IMR-90 (cell line): Measurements from ENCODE around the gene EHF. TPM values are rescaled to one million over a fixed set of nuclear protein-coding genes. Genes with fewer than 3 reads are reported as not detected.

Experiments
- ATAC-seq: fragments of 200-7000 bp; cut with Tn5 transposase; 2 replicates; pipeline ENCODE4 v1.9.1; 2020; ENCODE audit warnings: low read depth, mild to moderate bottlenecking, moderate library complexity
- BruUV-seq: library from RNA; stranded (reverse); fragments of 400-500 nt; replicated peaks from 2 replicates; lab custom pipeline; 2021; lab: Mats Ljungman, UMichigan
- CTCF ChIA-PET: fragments of 300-600 bp; formaldehyde crosslinking; extraction: SDS; loops from one replicate; lab custom pipeline; 2021; ENCODE audit warnings: antibody characterized with exemption; lab: Yijun Ruan, JAX
- POLR2A ChIA-PET: fragments of 300-600 bp; sonication (Branson Sonifier 250); formaldehyde crosslinking; loops from one replicate; lab custom pipeline; 2022; ENCODE audit warnings: antibody characterized with exemption; ENCODE audit not compliant: unreplicated experiment; lab: Charles Lee
- DNase-seq: peaks from one replicate; pipeline ENCODE4 v3.0.0; 2013
- H2AFZ ChIP-seq: replicated peaks from 2 replicates; pipeline ENCODE3; 2013; ENCODE audit warnings: low read length, mild to moderate bottlenecking; ENCODE audit not compliant: poor library complexity
- H2AK5ac ChIP-seq: 2 replicates; pipeline ENCODE4 v1.6.1; 2013; ENCODE audit warnings: low read depth, low read length, inconsistent platforms
- H2AK9ac ChIP-seq: replicated peaks from 2 replicates; pipeline ENCODE3; 2013; ENCODE audit warnings: mild to moderate bottlenecking, low read depth, low read length, moderate library complexity; ENCODE audit not compliant: poor library complexity
- H2BK120ac ChIP-seq: 2 replicates; pipeline ENCODE4 v1.6.1; 2013; ENCODE audit warnings: low read depth, low read length, inconsistent platforms
- H2BK15ac ChIP-seq: 3 replicates; pipeline ENCODE4 v1.6.1; 2013; ENCODE audit warnings: low read depth, low read length, inconsistent platforms
- H2BK20ac ChIP-seq: 2 replicates; pipeline ENCODE4 v1.6.1; 2013; ENCODE audit warnings: low read depth, mild to moderate bottlenecking, inconsistent platforms, low read length, moderate library complexity
- H2BK5ac ChIP-seq: 2 replicates; pipeline ENCODE4 v1.6.1; 2013; ENCODE audit warnings: mild to moderate bottlenecking, low read depth, low read length, inconsistent platforms; ENCODE audit not compliant: poor library complexity, severe bottlenecking
- H3K14ac ChIP-seq: replicated peaks from 2 replicates; pipeline ENCODE4 v1.6.1; 2013; ENCODE audit warnings: low read depth, low read length, inconsistent platforms
- H3K18ac ChIP-seq: 2 replicates; pipeline ENCODE4 v1.6.1; 2013; ENCODE audit warnings: low read depth, low read length, control low read depth
- H3K23ac ChIP-seq: 2 replicates; pipeline ENCODE4 v1.6.1; 2013; ENCODE audit warnings: low read depth, low read length, inconsistent platforms
- H3K27ac ChIP-seq: 2 replicates; pipeline ENCODE4 v1.5.1; 2013; ENCODE audit warnings: mild to moderate bottlenecking, control low read depth, low read length; ENCODE audit not compliant: insufficient read depth
- H3K27me3 ChIP-seq: 2 replicates; pipeline ENCODE4 v1.6.1; 2013; ENCODE audit warnings: low read length; ENCODE audit not compliant: control insufficient read depth, insufficient read depth
- H3K36me3 ChIP-seq: 2 replicates; pipeline ENCODE4 v1.6.1; 2013; ENCODE audit warnings: low read length, mixed read lengths; ENCODE audit not compliant: control insufficient read depth, insufficient read depth
- H3K4ac ChIP-seq: 2 replicates; pipeline ENCODE4 v1.6.1; 2013; ENCODE audit warnings: low read depth, low read length, inconsistent platforms
- H3K4me1 ChIP-seq: 2 replicates; pipeline ENCODE4 v1.6.1; 2013; ENCODE audit warnings: low read length, mixed read lengths; ENCODE audit not compliant: control insufficient read depth, insufficient read depth
- H3K4me2 ChIP-seq: 2 replicates; pipeline ENCODE4 v1.6.1; 2013; ENCODE audit warnings: low read depth, mild to moderate bottlenecking, control low read depth, low read length, moderate library complexity
- H3K4me3 ChIP-seq: 2 replicates; pipeline ENCODE4 v1.5.1; 2013; ENCODE audit warnings: low read depth, mild to moderate bottlenecking, control low read depth, low read length, moderate library complexity; ENCODE audit not compliant: insufficient read depth
- H3K56ac ChIP-seq: 2 replicates; pipeline ENCODE4 v1.6.1; 2013; ENCODE audit warnings: low read length, inconsistent platforms; ENCODE audit not compliant: insufficient read depth; ENCODE audit errors: extremely low read depth
- H3K79me1 ChIP-seq, 2 experiments: 2 replicates each; pipeline ENCODE4 v1.6.1; 2013; ENCODE audit warnings: low read length in 2 of 2, inconsistent platforms in 1 of 2, low read depth in 1 of 2
- H3K9ac ChIP-seq: 2 replicates; pipeline ENCODE4 v1.6.1; 2013; ENCODE audit warnings: low read depth, low read length, control low read depth
- H3K9me1 ChIP-seq: 2 replicates; pipeline ENCODE4 v1.6.1; 2013; ENCODE audit warnings: low read length, inconsistent platforms; ENCODE audit not compliant: insufficient read depth
- H3K9me3 ChIP-seq: 2 replicates; pipeline ENCODE4 v1.6.1; 2013; ENCODE audit warnings: low read length; ENCODE audit not compliant: control insufficient read depth, insufficient read depth
- H4K20me1 ChIP-seq: 2 replicates; pipeline ENCODE4 v1.6.1; 2013; ENCODE audit warnings: low read length, inconsistent platforms; ENCODE audit not compliant: insufficient read depth
- H4K5ac ChIP-seq: 2 replicates; pipeline ENCODE4 v1.6.1; 2013; ENCODE audit warnings: mild to moderate bottlenecking, low read depth, low read length, control low read depth
- H4K8ac ChIP-seq, 2 experiments: 2 replicates each; pipeline ENCODE4 v1.6.1; 2013; ENCODE audit warnings: low read depth in 2 of 2, low read length in 2 of 2, control low read depth in 1 of 2, inconsistent platforms in 1 of 2
- H4K91ac ChIP-seq: 2 replicates; pipeline ENCODE4 v1.6.1; 2013; ENCODE audit warnings: low read depth, low read length, inconsistent platforms; ENCODE audit not compliant: insufficient read depth
- BHLHE40 ChIP-seq: fragments of 150-350 bp; IDR thresholded peaks from 2 replicates; pipeline ENCODE4 v1.6.1; 2016; ENCODE audit warnings: mild to moderate bottlenecking, low read depth, low read length
- CTCF ChIP-seq: conservative IDR thresholded peaks from 2 replicates; pipeline ENCODE4 v1.5.1; 2012; ENCODE audit warnings: mild to moderate bottlenecking, low read depth, low read length, improper control_type of control experiment
- FOS ChIP-seq: fragments of 150-350 bp; IDR thresholded peaks from 2 replicates; pipeline ENCODE4 v1.6.1; 2016; ENCODE audit warnings: low read depth, low read length
- MXI1 ChIP-seq: IDR thresholded peaks from 2 replicates; pipeline ENCODE4 v1.6.1; 2012; ENCODE audit warnings: low read depth, mild to moderate bottlenecking, low read length, moderate library complexity, borderline replicate concordance
- WGBS, 2 experiments: methylation state at CpG; one replicate each; pipeline versions ENCODE4 v1.1.5 to v1.1.7; 2013; ENCODE audit warnings: missing lambda C conversion rate in 2 of 2; ENCODE audit not compliant: insufficient read length in 1 of 2; ENCODE audit errors: extremely low coverage in 2 of 2; 5-methylcytosine and 5-hydroxymethylcytosine counted together
- dilution Hi-C: fragments of 300-500 bp; cut with HindIII; formaldehyde crosslinking; loops from one replicate; pipeline ENCODE4 v1.14.3; 2018; ENCODE audit warnings: low sequenced_read_pairs; ENCODE audit not compliant: unreplicated experiment
- in situ Hi-C: fragments of 300-500 bp; cut with MboI; formaldehyde crosslinking; loops from 3 replicates; pipeline ENCODE4 v1.14.3; 2019; ENCODE audit warnings: low sequenced_read_pairs, inconsistent platforms, mixed read lengths
- intact Hi-C: fragments of 100-400 bp; cut with micrococcal nuclease; formaldehyde crosslinking; loops from 2 replicates; pipeline ENCODE4 v1.10.0; 2022
- polyA plus RNA-seq, 3 experiments: library from polyadenylated mRNA; depleted of rRNA; stranded (reverse); fragments of >200 nt; gene quantifications; 2 replicates each; pipeline ENCODE4 v1.2.3, GENCODE V29; 2012; ENCODE audit warnings: low replicate concordance in 1 of 3
- total RNA-seq: library from RNA; depleted of rRNA; stranded (reverse); fragments of >200 nt; gene quantifications from 2 replicates; pipeline ENCODE4 v1.2.3, GENCODE V29; 2012

EHF gene
- total and polyA plus RNA-seq, 2 of the 4 experiments (the other 2 are of a cell fraction): under 0.01 TPM; not detected in 1

- Histone ChIP-seq H2AFZ (no peak overlapping the region), H3K14ac (peak overlapping the region; percentile 63; the same call in 1 of the 2 replicates), H3K23ac (no peak overlapping the region), H3K9ac (no peak overlapping the region), H3K27me3 (no peaks in the 10 kb centered on the region), H2AK9ac (no peak overlapping the region), H3K36me3 (no peaks in the 10 kb centered on the region), H2BK5ac (peak overlapping the region; percentile 27), H2AK5ac (peak overlapping the region; percentile 24; the same call in 1 of the 2 replicates), H4K91ac (0 out of 2 replicates have a peak overlapping the region, but pooled peaks have one; percentile 6), H2BK120ac (peak overlapping the region; percentile 65), H4K8ac (peak overlapping the region in 1 of 2 experiments; percentile 56; a peak in 2 of 4 replicates), H3K9me3 (no peaks in the 10 kb centered on the region), H3K9me1 (peaks cover 4% of the 10 kb centered on the region), H4K20me1 (no peaks in the 10 kb centered on the region), H2BK20ac (peak overlapping the region; percentile 68; the same call in 1 of the 2 replicates), H3K56ac (no peak overlapping the region; the same call in 1 of the 2 replicates), H4K5ac (no peak overlapping the region; the same call in 1 of the 2 replicates), H2BK15ac (peak overlapping the region; percentile 64; the same call in 2 of the 3 replicates), H3K4me3 (no peak overlapping the region), H3K27ac (no peak overlapping the region), H3K79me1 (no peaks in the 10 kb centered on the region), H3K4ac (peak overlapping the region; percentile 42; the same call in 1 of the 2 replicates), H3K4me2 (no peak overlapping the region; the same call in 1 of the 2 replicates), H3K4me1 (peaks cover 6% of the 10 kb centered on the region; the same call in 1 of the 2 replicates), H3K18ac (peak overlapping the region; percentile 50; the same call in 1 of the 2 replicates)
- in situ Hi-C loops (no loop called here), intact Hi-C loops (no loop called here), dilution Hi-C loops (no loop called here)
- ATAC-seq (peak; percentile 75), DNase-seq (peak; percentile 78)
- WGBS, 2 experiments: 62% methylated on average over 2 of the region's 5 CpGs; no CpG with 5 or more reads in 1 of the 2 experiments
- ChIA-PET POLR2A (no interaction called here), CTCF (interaction anchor here (1.0 kb wide), 1 partner anchor 159 kb away, joined by 3 read pairs; no protein-coding TSS in a partner anchor)
- TF ChIP-seq MXI1 (peak; percentile 71), BHLHE40 (no peak), FOS (peak; percentile 62; the same call in 1 of the 2 replicates), CTCF (no peak)
- no TSS peak for BruUV-seq
Observed at GRCh38 chr11:34680918-34681586, 60.2 kb downstream of the EHF start.
